Tibial artery (tissue), 4 donors: ENCODE results near the gene JMJD6.

Source experiments
- DNase-seq, 2 donors: peaks; one replicate each; pipeline ENCODE4 v3.0.0-alpha.2; 2019
- H3K27ac ChIP-seq, 2 donors: fragments of 200-600 bp; sonication (generic) in 1 of 2; 1 replicate in 1 of 2; 2 replicates in 1 of 2; pipeline ENCODE4 v1.5.1; 2018 to 2019; ENCODE audit warnings: mild to moderate bottlenecking in 1 of 2
- H3K27me3 ChIP-seq, 2 donors: fragments of 200-600 bp; sonication (generic) in 1 of 2; one replicate each; pipeline versions ENCODE4 v1.5.1 to v1.6.0; 2016 to 2019
- H3K36me3 ChIP-seq, 3 donors: fragments of 200-600 bp; sonication (generic) in 2 of 3; one replicate each; pipeline ENCODE4 v1.5.1; 2016 to 2019; ENCODE audit warnings: mild to moderate bottlenecking in 2 of 3
- H3K4me1 ChIP-seq, 4 donors: fragments of 200-600 bp; sonication (generic) in 2 of 4; 1 replicate in 3 of 4; 2 replicates in 1 of 4; pipeline ENCODE4 v1.5.1; 2016 to 2019
- H3K4me3 ChIP-seq, 2 donors: fragments of 200-600 bp; sonication (generic) in 1 of 2; 1 replicate in 1 of 2; 2 replicates in 1 of 2; pipeline ENCODE4 v1.5.1; 2018 to 2019; ENCODE audit warnings: mild to moderate bottlenecking in 2 of 2
- H3K9me3 ChIP-seq, 3 donors: fragments of 200-600 bp; sonication (generic) in 1 of 3; one replicate each; pipeline ENCODE4 v1.5.1; 2016 to 2019
- CTCF ChIP-seq, 2 experiments: fragments of 200-600 bp in 1 of 2; fragments of 450-650 bp in 1 of 2; IDR thresholded peaks; one replicate each; pipeline ENCODE4 v1.5.1; 2017 to 2019; ENCODE audit warnings: antibody characterized with exemption in 2 of 2, mild to moderate bottlenecking in 1 of 2, moderate library complexity in 1 of 2
- intact Hi-C: fragments of 100-400 bp; cut with DNase I; formaldehyde crosslinking; loops from one replicate; pipeline ENCODE4 v1.15.0; 2023; ENCODE audit warnings: low total_unique reads

The JMJD6 gene

GRCh38 chr17:76707985-76708807, 18.2 kb downstream of the JMJD6 start:
- Histone ChIP-seq H3K36me3 (peaks cover 0 to 6% (median 6%) of the 10 kb centered on the region in 3 donors), H3K4me3 (peak overlapping the region; percentile 95 to 97), H3K27ac (peak overlapping the region; percentile 96 to 98), H3K27me3 (no peaks in the 10 kb centered on the region), H3K4me1 (peaks cover 12 to 56% (median 36%) of the 10 kb centered on the region in 4 donors), H3K9me3 (no peaks in the 10 kb centered on the region)
- intact Hi-C loops = no loop called here
- no peak for DNase-seq
- TF ChIP-seq CTCF (IDR thresholded peaks at IDR 0.05) = peak in 1 of 2 experiments; percentile 22

- DNase-seq = no peak
- intact Hi-C loops = no loop called here
- peaks cover 12 to 66% (median 36%) of the 10 kb centered on the region in 4 donors for H3K4me1 ChIP-seq
- H3K36me3 ChIP-seq = no peaks in the 10 kb centered on the region
- no peaks in the 10 kb centered on the region for H3K27me3 ChIP-seq
- peak overlapping the region; percentile 96 to 98 for H3K27ac ChIP-seq
- H3K9me3 ChIP-seq = no peaks in the 10 kb centered on the region
- H3K4me3 ChIP-seq = no peak overlapping the region
- TF ChIP-seq CTCF (IDR thresholded peaks at IDR 0.05) = no peak
Observed at GRCh38 chr17:76706817-76707216, 19.6 kb downstream of the JMJD6 start.

- no peak for TF ChIP-seq CTCF (IDR thresholded peaks at IDR 0.05)
- peak overlapping the region in 1 of 2 donors; percentile 32 for H3K27ac ChIP-seq
Observed at GRCh38 chr17:76704805-76705204, 21.6 kb downstream of the JMJD6 start.

GRCh38 chr17:76702941-76703637, 23.3 kb downstream of the JMJD6 start:
- TF ChIP-seq CTCF (IDR thresholded peaks at IDR 0.05) = no peak
- peaks cover 10 to 86% (median 54%) of the 10 kb centered on the region in 4 donors for H3K4me1 ChIP-seq
- H3K9me3 ChIP-seq = no peaks in the 10 kb centered on the region
- H3K27ac ChIP-seq = peak overlapping the region; percentile 31 to 89
- intact Hi-C loops = no loop called here
- H3K27me3 ChIP-seq = no peaks in the 10 kb centered on the region
- H3K36me3 ChIP-seq = no peaks in the 10 kb centered on the region
- no peak for DNase-seq
- H3K4me3 ChIP-seq = no peak overlapping the region

More at GRCh38 chr17:76704805-76705204, 21.6 kb downstream of the JMJD6 start:
- no peaks in the 10 kb centered on the region for H3K27me3 ChIP-seq
- H3K9me3 ChIP-seq = no peaks in the 10 kb centered on the region
- no peaks in the 10 kb centered on the region for H3K36me3 ChIP-seq
- no peak overlapping the region for H3K4me3 ChIP-seq
- DNase-seq = no peak
- peaks cover 11 to 77% (median 46%) of the 10 kb centered on the region in 4 donors for H3K4me1 ChIP-seq
- intact Hi-C loops = no loop called here

GRCh38 chr17:76702076-76702475, 24.3 kb downstream of the JMJD6 start:
- Histone ChIP-seq H3K36me3 (no peaks in the 10 kb centered on the region), H3K4me3 (no peak overlapping the region), H3K27me3 (no peaks in the 10 kb centered on the region), H3K9me3 (no peaks in the 10 kb centered on the region), H3K4me1 (peaks cover 7 to 86% (median 56%) of the 10 kb centered on the region in 4 donors), H3K27ac (peak overlapping the region; percentile 85 to 89)
- no peak for TF ChIP-seq CTCF (IDR thresholded peaks at IDR 0.05)
- intact Hi-C loops = no loop called here
- no peak for DNase-seq
